Measurements from ENCODE around the gene C5orf15.

- no peak for TF ChIP-seq REST (IDR thresholded peaks at IDR 0.05; ENCODE audit: insufficient read depth in 1 of 2, low read depth in 2 of 2, low read length in 1 of 2)
- TF ChIP-seq CTCF (IDR thresholded peaks at IDR 0.05), result no peak
- TF ChIP-seq POLR2AphosphoS5 (IDR thresholded peaks at IDR 0.05; ENCODE audit: low read depth, low read length), result no peak
- TF ChIP-seq SIN3A (IDR thresholded peaks at IDR 0.05; ENCODE audit: borderline replicate concordance, insufficient read depth, low read depth, low read length), result no peak
- no peak for TF ChIP-seq TCF7L2 (IDR thresholded peaks at IDR 0.05; ENCODE audit: low read depth, low read length)
Measured at GRCh38 chr5:133980652-133981051, 12.2 kb upstream of the C5orf15 start.
